GM12801 (cell line): Measurements from ENCODE around the gene CLEC16A.

Experiments
- TF ChIP-seq, protein P1 (sequence below): IDR thresholded peaks from one replicate; pipeline ENCODE4 v1.5.1; 2011; ENCODE audit warnings: control low read depth; ENCODE audit not compliant: insufficient read length; ENCODE audit errors: extremely low read depth

Gene CLEC16A

GRCh38 chr16:11025120-11025531 lies 80.8 kb downstream of the CLEC16A start:
- TF ChIP-seq, protein P1, sequence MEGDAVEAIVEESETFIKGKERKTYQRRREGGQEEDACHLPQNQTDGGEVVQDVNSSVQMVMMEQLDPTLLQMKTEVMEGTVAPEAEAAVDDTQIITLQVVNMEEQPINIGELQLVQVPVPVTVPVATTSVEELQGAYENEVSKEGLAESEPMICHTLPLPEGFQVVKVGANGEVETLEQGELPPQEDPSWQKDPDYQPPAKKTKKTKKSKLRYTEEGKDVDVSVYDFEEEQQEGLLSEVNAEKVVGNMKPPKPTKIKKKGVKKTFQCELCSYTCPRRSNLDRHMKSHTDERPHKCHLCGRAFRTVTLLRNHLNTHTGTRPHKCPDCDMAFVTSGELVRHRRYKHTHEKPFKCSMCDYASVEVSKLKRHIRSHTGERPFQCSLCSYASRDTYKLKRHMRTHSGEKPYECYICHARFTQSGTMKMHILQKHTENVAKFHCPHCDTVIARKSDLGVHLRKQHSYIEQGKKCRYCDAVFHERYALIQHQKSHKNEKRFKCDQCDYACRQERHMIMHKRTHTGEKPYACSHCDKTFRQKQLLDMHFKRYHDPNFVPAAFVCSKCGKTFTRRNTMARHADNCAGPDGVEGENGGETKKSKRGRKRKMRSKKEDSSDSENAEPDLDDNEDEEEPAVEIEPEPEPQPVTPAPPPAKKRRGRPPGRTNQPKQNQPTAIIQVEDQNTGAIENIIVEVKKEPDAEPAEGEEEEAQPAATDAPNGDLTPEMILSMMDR: no peak

DNA sequence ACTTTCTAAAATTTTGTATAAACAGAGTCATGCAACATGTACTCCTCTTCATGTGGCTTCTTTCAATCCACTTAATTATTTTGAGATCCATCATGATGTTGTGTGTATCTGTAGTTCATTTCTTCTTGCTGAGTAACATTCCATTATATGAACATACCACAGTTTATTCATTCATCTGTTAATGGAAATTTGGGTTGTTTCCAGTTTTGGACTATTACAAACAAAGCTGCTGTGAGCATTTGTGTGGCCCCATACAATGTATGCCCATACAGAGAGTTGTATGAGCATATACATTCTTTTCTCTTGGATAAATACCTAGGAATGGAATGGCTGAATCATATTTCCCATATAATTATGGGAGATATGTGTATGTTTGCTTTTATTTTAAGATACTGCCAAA lies 85.6 kb downstream of the CLEC16A start:
- TF ChIP-seq, protein P1: no peak

DNA sequence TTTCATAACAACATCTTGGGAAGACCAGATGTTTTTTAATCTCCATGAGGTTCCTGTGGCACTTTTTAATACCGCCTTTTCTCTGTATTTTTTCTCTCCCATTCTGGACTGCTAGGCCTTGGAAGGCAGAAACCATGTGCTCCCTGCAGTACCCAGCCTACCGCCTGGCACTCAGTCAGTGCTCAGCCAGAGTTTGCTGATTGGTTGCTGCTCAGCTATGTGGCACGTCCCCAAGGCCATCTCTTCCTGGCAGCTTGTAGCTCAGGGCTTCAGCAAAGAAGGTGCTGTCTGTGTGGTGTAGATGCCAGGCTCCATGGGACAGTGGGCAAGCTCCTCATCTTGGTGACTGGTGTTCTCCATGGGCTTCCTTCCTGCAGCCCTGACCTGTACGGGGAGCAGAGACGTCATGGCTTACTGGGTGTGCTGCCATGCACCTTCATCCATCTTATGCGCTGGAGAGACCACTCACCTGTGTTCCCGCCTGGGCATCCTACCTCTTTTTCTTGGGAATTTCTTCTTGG lies 86.7 kb downstream of the CLEC16A start:
- TF ChIP-seq, protein P1: no peak

- TF ChIP-seq, protein P1: no peak
Measured at GRCh38 chr16:11032000-11032921, 87.9 kb downstream of the CLEC16A start.

DNA sequence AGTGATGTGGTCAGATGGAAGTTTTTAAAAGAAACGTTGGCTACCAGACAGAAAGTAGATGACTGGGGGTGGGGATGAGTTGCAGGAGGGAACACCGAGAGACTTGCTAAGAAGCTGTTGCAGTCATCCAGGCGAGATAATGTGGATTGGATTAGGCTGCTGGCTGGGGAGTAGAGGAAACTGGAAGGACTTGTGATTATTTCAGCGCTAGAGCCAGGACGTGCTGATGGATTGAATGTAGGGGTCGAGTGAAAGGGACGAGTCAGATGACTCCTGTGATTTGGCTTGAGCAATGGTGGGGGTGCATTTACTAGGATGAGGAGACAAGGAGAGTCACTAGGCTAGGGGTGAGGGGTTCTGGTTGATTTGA lies 88.5 kb downstream of the CLEC16A start:
- TF ChIP-seq, protein P1: no peak

DNA sequence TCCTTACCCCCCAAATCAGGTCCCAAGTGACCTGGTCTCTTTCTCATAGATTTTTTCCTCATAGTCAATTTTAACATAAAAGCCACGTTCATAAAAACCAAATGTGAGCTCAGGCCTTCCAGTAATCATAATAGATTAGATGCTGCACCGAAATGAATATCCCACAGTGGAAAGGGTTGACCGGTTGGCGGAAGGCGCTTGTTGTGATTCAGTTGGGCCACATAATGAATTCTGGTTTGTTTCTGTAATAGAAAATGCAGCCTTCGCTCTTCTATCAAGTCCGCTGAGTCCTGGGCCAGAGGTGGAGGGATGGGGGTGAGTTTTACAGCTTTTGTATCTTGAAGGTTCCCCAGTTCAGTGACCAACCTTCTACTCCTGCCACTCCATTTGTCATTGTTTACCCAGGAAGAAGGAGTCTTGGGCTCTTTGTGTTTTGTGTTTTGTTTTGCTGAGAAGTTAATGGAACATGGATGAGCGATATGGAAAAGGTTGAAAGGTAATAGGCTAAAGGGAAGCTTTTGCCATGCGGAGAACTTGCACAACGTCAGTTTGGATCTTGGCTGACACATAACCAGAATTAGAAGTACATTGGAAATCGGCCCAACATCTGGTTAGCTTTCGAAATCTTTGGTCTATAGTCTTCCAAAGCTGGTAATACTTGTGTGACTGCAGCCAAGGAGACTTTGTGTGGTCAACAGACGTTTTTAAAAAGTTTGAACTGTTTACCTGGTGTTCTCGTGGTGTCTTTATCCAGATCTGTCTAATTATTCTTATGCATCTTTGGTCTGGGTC lies 89.5 kb downstream of the CLEC16A start:
- TF ChIP-seq, protein P1: no peak

GRCh38 chr16:11034481-11034931 lies 90.1 kb downstream of the CLEC16A start:
- TF ChIP-seq, protein P1: no peak
